Liver (tissue), 9 donors: ENCODE data around the gene PRKN. TPM values are rescaled to one million over a fixed set of nuclear protein-coding genes. Genes with fewer than 3 reads are reported as not detected.

ENCODE experiments used
- DNase-seq: peaks from one replicate; pipeline ENCODE4 v3.0.0-alpha.2; 2017; ENCODE audit warnings: low spot score
- H3K27ac ChIP-seq, 2 donors: one replicate each; pipeline ENCODE4 v1.7.0; 2013; ENCODE audit warnings: inconsistent platforms in 2 of 2, low read length in 2 of 2, control low read depth in 1 of 2, low read depth in 1 of 2, mild to moderate bottlenecking in 1 of 2
- H3K27me3 ChIP-seq, 4 donors: one replicate each; pipeline versions ENCODE4 v1.6.1 to v1.7.0; 2013; ENCODE audit warnings: low read length in 3 of 4, inconsistent platforms in 1 of 4, mild to moderate bottlenecking in 1 of 4, moderate library complexity in 1 of 4; ENCODE audit not compliant: control insufficient read depth in 4 of 4, insufficient read depth in 4 of 4
- H3K36me3 ChIP-seq, 4 donors: one replicate each; pipeline versions ENCODE4 v1.6.1 to v1.7.0; 2013; ENCODE audit warnings: low read length in 3 of 4, mild to moderate bottlenecking in 3 of 4, low read depth in 1 of 4, moderate library complexity in 1 of 4; ENCODE audit not compliant: control insufficient read depth in 4 of 4, insufficient read depth in 3 of 4
- H3K4me1 ChIP-seq, 4 donors: one replicate each; pipeline versions ENCODE4 v1.6.1 to v1.7.0; 2013; ENCODE audit warnings: low read length in 3 of 4, mild to moderate bottlenecking in 3 of 4, moderate library complexity in 1 of 4; ENCODE audit not compliant: control insufficient read depth in 4 of 4, insufficient read depth in 4 of 4
- H3K4me3 ChIP-seq, 3 donors: one replicate each; pipeline versions ENCODE4 v1.6.1 to v1.7.0; 2013; ENCODE audit warnings: low read length in 3 of 3, control low read depth in 1 of 3, low read depth in 1 of 3, mild to moderate bottlenecking in 1 of 3
- H3K9ac ChIP-seq, 2 donors: one replicate each; pipeline ENCODE4 v1.7.0; 2013; ENCODE audit warnings: low read length in 2 of 2, mild to moderate bottlenecking in 2 of 2, moderate library complexity in 2 of 2, control low read depth in 1 of 2, low read depth in 1 of 2
- H3K9me3 ChIP-seq, 4 donors: one replicate each; pipeline versions ENCODE4 v1.6.1 to v1.7.0; 2013; ENCODE audit warnings: low read length in 3 of 4; ENCODE audit not compliant: control insufficient read depth in 4 of 4
- ATF3 ChIP-seq: IDR thresholded peaks from 2 replicates; pipeline ENCODE4 v1.6.1; 2016; ENCODE audit warnings: antibody characterized with exemption
- CTCF ChIP-seq: fragments of 150-350 bp; IDR thresholded peaks from 2 replicates; pipeline ENCODE4 v1.5.1; 2017; ENCODE audit warnings: improper control_type of control experiment, low read depth, low read length; ENCODE audit not compliant: missing input control
- EGR1 ChIP-seq, 2 donors: IDR thresholded peaks; 2 replicates each; pipeline ENCODE4 v1.6.1; 2016 to 2018; ENCODE audit warnings: antibody characterized with exemption in 2 of 2, low read depth in 2 of 2
- FOXA1 ChIP-seq: IDR thresholded peaks from 2 replicates; pipeline ENCODE4 v1.6.1; 2016; ENCODE audit warnings: antibody characterized with exemption
- FOXA2 ChIP-seq: IDR thresholded peaks from 2 replicates; pipeline ENCODE4 v1.6.1; 2016; ENCODE audit warnings: antibody characterized with exemption
- GABPA ChIP-seq, 2 donors: IDR thresholded peaks in 1 of 2; conservative IDR thresholded peaks in 1 of 2; 2 replicates each; pipeline ENCODE4 v1.6.1; 2016; ENCODE audit warnings: antibody characterized with exemption in 2 of 2, mild to moderate bottlenecking in 1 of 2, moderate library complexity in 1 of 2
- HNF4A ChIP-seq, 2 donors: conservative IDR thresholded peaks; 2 replicates each; pipeline ENCODE4 v1.6.1; 2016; ENCODE audit warnings: antibody characterized with exemption in 2 of 2, mild to moderate bottlenecking in 2 of 2
- HNF4G ChIP-seq: IDR thresholded peaks from 2 replicates; pipeline ENCODE4 v1.6.1; 2016; ENCODE audit warnings: antibody characterized with exemption
- JUND ChIP-seq, 2 donors: IDR thresholded peaks; 2 replicates each; pipeline ENCODE4 v1.6.1; 2016; ENCODE audit warnings: antibody characterized with exemption in 2 of 2
- MAX ChIP-seq: IDR thresholded peaks from 2 replicates; pipeline ENCODE4 v1.6.1; 2016; ENCODE audit warnings: antibody characterized with exemption
- NR2F2 ChIP-seq: IDR thresholded peaks from 2 replicates; pipeline ENCODE4 v1.6.1; 2016; ENCODE audit warnings: antibody characterized with exemption
- RAD21 ChIP-seq, 2 donors: IDR thresholded peaks; 2 replicates each; pipeline ENCODE4 v1.6.1; 2016; ENCODE audit warnings: antibody characterized with exemption in 2 of 2, mild to moderate bottlenecking in 2 of 2
- REST ChIP-seq: IDR thresholded peaks from 2 replicates; pipeline ENCODE4 v1.6.1; 2016; ENCODE audit warnings: antibody characterized with exemption, mild to moderate bottlenecking
- RXRA ChIP-seq, 2 donors: IDR thresholded peaks; 2 replicates each; pipeline ENCODE4 v1.6.1; 2017 to 2018; ENCODE audit warnings: antibody characterized with exemption in 2 of 2, mild to moderate bottlenecking in 1 of 2
- SP1 ChIP-seq: IDR thresholded peaks from 2 replicates; pipeline ENCODE4 v1.6.1; 2018; ENCODE audit warnings: antibody characterized with exemption, mild to moderate bottlenecking
- TAF1 ChIP-seq: conservative IDR thresholded peaks from 2 replicates; pipeline ENCODE4 v1.6.1; 2016; ENCODE audit warnings: antibody characterized with exemption, mild to moderate bottlenecking
- YY1 ChIP-seq: IDR thresholded peaks from 2 replicates; pipeline ENCODE4 v1.6.1; 2016; ENCODE audit warnings: antibody characterized with exemption, mild to moderate bottlenecking
- ZBTB33 ChIP-seq: IDR thresholded peaks from 2 replicates; pipeline ENCODE4 v1.6.1; 2016; ENCODE audit warnings: antibody characterized with exemption
- WGBS: extraction: QIAGEN DNeasy Blood & Tissue Kit; methylation state at CpG from one replicate; pipeline ENCODE4 v1.1.7; 2013; 5-methylcytosine and 5-hydroxymethylcytosine counted together
- polyA plus RNA-seq, 2 donors: library from polyadenylated mRNA; stranded (reverse) in 1 of 2; unstranded in 1 of 2; fragments of 200-250 nt in 1 of 2; fragments of >200 nt in 1 of 2; fragmentation: Nextera tagmentation in 1 of 2; extraction: Ambion mirVana in 1 of 2; gene quantifications; one replicate each; pipeline versions ENCODE4 v1.2.1 to v1.2.3, GENCODE V29; 2013 to 2015
- total RNA-seq, 2 donors: library from RNA; depleted of rRNA; stranded (reverse); fragments of >200 nt; gene quantifications; one replicate each; pipeline ENCODE4 v1.2.3, GENCODE V29; 2014
- donor health status: healthy.
- donor health status: healthy.
- donor health status: healthy.
- donor health status: healthy.
- donor health status: healthy.

Gene PRKN
- total and polyA plus RNA-seq, 4 donors, result 0.47 to 4.1 (median 3.2) TPM

- no peak for TF ChIP-seq ZBTB33
- TF ChIP-seq JUND (IDR thresholded peaks at IDR 0.05), result no peak
- no peak for TF ChIP-seq EGR1 (IDR thresholded peaks at IDR 0.05; ENCODE audit: low read depth in 2 of 2)
- TF ChIP-seq MAX, result no peak
Observed at GRCh38 chr6:162125659-162126058, 601.9 kb downstream of the PRKN start (continued).

GRCh38 chr6:162124710-162125435 is 602.7 kb downstream of the PRKN start:
- H3K9ac ChIP-seq, result no peak overlapping the region
- no peak for TF ChIP-seq JUND (IDR thresholded peaks at IDR 0.05)
- TF ChIP-seq HNF4A (conservative IDR thresholded peaks at IDR 0.05), result no peak
- no peak for TF ChIP-seq ATF3
- TF ChIP-seq REST, result no peak
- TF ChIP-seq YY1, result no peak
- TF ChIP-seq MAX, result no peak
- TF ChIP-seq FOXA1, result no peak
- TF ChIP-seq HNF4G, result no peak
- no peak for TF ChIP-seq GABPA (IDR thresholded peaks at IDR 0.05 in 1 of 2, conservative IDR thresholded peaks at IDR 0.05 in 1 of 2)
- no peak for TF ChIP-seq ZBTB33
- no peak for TF ChIP-seq CTCF
- TF ChIP-seq FOXA2, result no peak
- TF ChIP-seq RXRA (IDR thresholded peaks at IDR 0.05), result no peak
- TF ChIP-seq TAF1, result no peak
- TF ChIP-seq EGR1 (IDR thresholded peaks at IDR 0.05; ENCODE audit: low read depth in 2 of 2), result no peak
- no peak for TF ChIP-seq RAD21 (IDR thresholded peaks at IDR 0.05)
- no peak for TF ChIP-seq SP1
- no peak for TF ChIP-seq NR2F2
- no peaks in the 10 kb centered on the region for H3K4me1 ChIP-seq
- no peak overlapping the region for H3K4me3 ChIP-seq
- no peaks in the 10 kb centered on the region for H3K36me3 ChIP-seq
- H3K27me3 ChIP-seq, result no peaks in the 10 kb centered on the region
- no peak for DNase-seq
- WGBS, result 94% methylated on average over 15 of the region's 15 CpGs
- H3K9me3 ChIP-seq, result no peaks in the 10 kb centered on the region
- no peak overlapping the region for H3K27ac ChIP-seq
